ENCODE data around the gene COX7A1.

DNA sequence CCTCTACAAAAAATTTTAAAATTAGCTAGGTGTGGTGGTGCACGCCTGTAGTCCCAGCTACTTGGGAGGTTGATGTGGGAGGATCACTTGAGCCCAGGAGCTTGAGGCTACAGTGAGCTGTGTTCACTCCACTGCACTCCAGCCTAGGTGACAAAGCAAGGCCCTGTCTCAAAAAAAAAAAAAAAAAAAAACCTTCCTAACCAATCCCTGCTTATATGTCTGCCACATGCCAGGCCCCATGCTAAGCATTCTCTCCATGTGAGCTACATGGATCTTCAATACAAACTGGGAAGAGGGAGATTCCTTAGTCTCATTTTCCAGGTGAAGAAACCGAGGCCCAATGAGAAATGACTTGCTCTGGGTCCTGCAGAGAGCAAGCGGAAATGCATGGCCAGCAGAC lies 43.6 kb downstream of the COX7A1 start:
- TF ChIP-seq CTCF (conservative IDR thresholded peaks at IDR 0.05 in 1 of 2, IDR thresholded peaks at IDR 0.05 in 1 of 2; ENCODE audit: low read depth in 1 of 2, low read length in 2 of 2) (no peak), EZH2 (IDR thresholded peaks at IDR 0.05; ENCODE audit: low read length, missing control alignments) (no peak)

Measured in fibroblast of lung (primary cell).